H9 (cell line): ENCODE results near the gene C12orf50. TPM values are rescaled to one million over a fixed set of nuclear protein-coding genes. Genes with fewer than 3 reads are reported as not detected.

Source experiments
- DNase-seq: peaks from one replicate; pipeline ENCODE4 v3.0.0-alpha.2; 2017
- H2AFZ ChIP-seq: one replicate; pipeline ENCODE4 v1.6.1; 2013; ENCODE audit warnings: mild to moderate bottlenecking, low read length, control low read depth, moderate library complexity
- H2AK5ac ChIP-seq: 2 replicates; pipeline ENCODE4 v1.6.1; 2013; ENCODE audit warnings: low read length, control low read depth, mixed read lengths; ENCODE audit not compliant: insufficient read length
- H2BK120ac ChIP-seq: one replicate; pipeline ENCODE4 v1.6.1; 2013; ENCODE audit warnings: low read depth, mild to moderate bottlenecking, low read length, control low read depth, inconsistent platforms; ENCODE audit not compliant: poor library complexity, severe bottlenecking
- H2BK12ac ChIP-seq: 2 replicates; pipeline ENCODE4 v1.6.1; 2013; ENCODE audit warnings: low read length, control low read depth, mixed read lengths, low read depth; ENCODE audit not compliant: insufficient read length
- H2BK15ac ChIP-seq: 2 replicates; pipeline ENCODE4 v1.6.1; 2013; ENCODE audit warnings: low read depth, low read length, control low read depth
- H2BK20ac ChIP-seq: one replicate; pipeline ENCODE4 v1.6.1; 2013; ENCODE audit warnings: low read depth, mild to moderate bottlenecking, low read length, control low read depth, inconsistent platforms; ENCODE audit not compliant: poor library complexity, severe bottlenecking
- H2BK5ac ChIP-seq: 2 replicates; pipeline ENCODE4 v1.6.1; 2013; ENCODE audit warnings: low read length, control low read depth, mixed read lengths; ENCODE audit not compliant: insufficient read length
- H3K14ac ChIP-seq: 2 replicates; pipeline ENCODE4 v1.6.1; 2013; ENCODE audit warnings: low read length, control low read depth; ENCODE audit not compliant: insufficient read depth
- H3K18ac ChIP-seq: 2 replicates; pipeline ENCODE4 v1.6.1; 2013; ENCODE audit warnings: low read depth, mild to moderate bottlenecking, mixed read lengths, low read length, control low read depth; ENCODE audit not compliant: insufficient read length
- H3K23ac ChIP-seq: 2 replicates; pipeline ENCODE4 v1.6.1; 2013; ENCODE audit warnings: low read length, control low read depth, mixed read lengths, low read depth; ENCODE audit not compliant: insufficient read length
- H3K23me2 ChIP-seq: 2 replicates; pipeline ENCODE4 v1.6.1; 2013; ENCODE audit warnings: low read depth, mild to moderate bottlenecking, mixed read lengths, low read length, control low read depth; ENCODE audit not compliant: insufficient read length, poor library complexity, severe bottlenecking
- H3K27ac ChIP-seq: 2 replicates; pipeline ENCODE4 v1.5.1; 2013; ENCODE audit warnings: low read length, control low read depth, mixed read lengths, low read depth; ENCODE audit not compliant: insufficient read length
- H3K27me3 ChIP-seq: 2 replicates; pipeline ENCODE4 v1.6.1; 2013; ENCODE audit warnings: low read length, control low read depth, inconsistent platforms; ENCODE audit not compliant: insufficient read depth
- H3K4ac ChIP-seq: 2 replicates; pipeline ENCODE4 v1.6.1; 2013; ENCODE audit warnings: low read depth, mild to moderate bottlenecking, control low read depth, inconsistent platforms, low read length, moderate library complexity
- H3K4me1 ChIP-seq: 2 replicates; pipeline ENCODE4 v1.6.1; 2013; ENCODE audit warnings: low read length, control low read depth, inconsistent platforms; ENCODE audit not compliant: insufficient read depth
- H3K4me2 ChIP-seq: 2 replicates; pipeline ENCODE4 v1.6.1; 2013; ENCODE audit warnings: low read length, control low read depth, mixed read lengths; ENCODE audit not compliant: insufficient read length, insufficient read depth
- H3K56ac ChIP-seq: 2 replicates; pipeline ENCODE4 v1.6.1; 2013; ENCODE audit warnings: low read depth, mild to moderate bottlenecking, mixed read lengths, low read length, control low read depth; ENCODE audit not compliant: insufficient read length
- H3K79me1 ChIP-seq: 2 replicates; pipeline ENCODE4 v1.6.1; 2013; ENCODE audit warnings: low read depth, mild to moderate bottlenecking, moderate library complexity, low read length, control low read depth, inconsistent platforms; ENCODE audit not compliant: insufficient read depth, poor library complexity, severe bottlenecking
- H3K79me2 ChIP-seq: 2 replicates; pipeline ENCODE4 v1.6.1; 2013; ENCODE audit warnings: low read length, control low read depth, inconsistent platforms; ENCODE audit not compliant: insufficient read depth
- H3K9ac ChIP-seq: 2 replicates; pipeline ENCODE4 v1.6.1; 2013; ENCODE audit warnings: low read length, control low read depth, mixed read lengths; ENCODE audit not compliant: insufficient read length; ENCODE audit errors: extremely low read depth
- H3K9me3 ChIP-seq: one replicate; pipeline ENCODE4 v1.6.1; 2013; ENCODE audit warnings: low read depth, low read length, inconsistent platforms; ENCODE audit not compliant: control insufficient read depth
- H3T11ph ChIP-seq: one replicate; pipeline ENCODE4 v1.6.1; 2013; ENCODE audit warnings: mild to moderate bottlenecking, low read length, control low read depth, inconsistent platforms
- H4K20me1 ChIP-seq: one replicate; pipeline ENCODE4 v1.6.1; 2013; ENCODE audit not compliant: control insufficient read depth, insufficient read length, insufficient read depth
- H4K5ac ChIP-seq: 2 replicates; pipeline ENCODE4 v1.6.1; 2013; ENCODE audit warnings: low read depth, mild to moderate bottlenecking, mixed read lengths, low read length, control low read depth; ENCODE audit not compliant: insufficient read length
- H4K8ac ChIP-seq: replicated peaks from 2 replicates; pipeline ENCODE4 v1.6.1; 2013; ENCODE audit warnings: low read length, control low read depth, mixed read lengths, low read depth; ENCODE audit not compliant: insufficient read length
- H4K91ac ChIP-seq: 2 replicates; pipeline ENCODE4 v1.6.1; 2013; ENCODE audit warnings: low read depth, mild to moderate bottlenecking, moderate library complexity, mixed read lengths, low read length, control low read depth; ENCODE audit not compliant: insufficient read length
- H3K27ac Mint-ChIP-seq, 3 experiments: 2 replicates in 2 of 3; 3 replicates in 1 of 3; pipeline ENCODE4 v1.8.0; 2020 to 2021; ENCODE audit warnings: mixed read lengths in 3 of 3, mild to moderate bottlenecking in 1 of 3, moderate library complexity in 1 of 3
- H3K27me3 Mint-ChIP-seq: 2 replicates; pipeline ENCODE4 v1.8.0; 2021; ENCODE audit warnings: low read depth, mild to moderate bottlenecking, moderate library complexity, mixed read lengths
- H3K36me3 Mint-ChIP-seq, 3 experiments: 2 replicates in 2 of 3; 3 replicates in 1 of 3; pipeline ENCODE4 v1.8.0; 2020 to 2021; ENCODE audit warnings: low read depth in 3 of 3, mixed read lengths in 3 of 3; ENCODE audit not compliant: insufficient read depth in 1 of 3
- H3K4me1 Mint-ChIP-seq, 2 experiments: 2 replicates each; pipeline ENCODE4 v1.8.0; 2020; ENCODE audit warnings: mixed read lengths in 2 of 2
- H3K4me3 Mint-ChIP-seq, 2 experiments: 2 replicates in 1 of 2; 3 replicates in 1 of 2; pipeline ENCODE4 v1.8.0; 2020 to 2021; ENCODE audit warnings: mild to moderate bottlenecking in 2 of 2, mixed read lengths in 2 of 2, moderate library complexity in 1 of 2
- H3K9me3 Mint-ChIP-seq, 2 experiments: 2 replicates in 1 of 2; 3 replicates in 1 of 2; pipeline ENCODE4 v1.8.0; 2020; ENCODE audit warnings: mild to moderate bottlenecking in 2 of 2, mixed read lengths in 2 of 2, moderate library complexity in 1 of 2
- WGBS: extraction: QIAGEN DNeasy Blood & Tissue Kit; methylation state at CpG from one replicate; pipeline ENCODE4 v1.1.7; 2013; ENCODE audit warnings: missing lambda C conversion rate, low lambda C conversion rate, mixed read lengths; ENCODE audit not compliant: insufficient read length; ENCODE audit errors: extremely low coverage; 5-methylcytosine and 5-hydroxymethylcytosine counted together
- total RNA-seq: library from RNA; stranded (reverse); gene quantifications from 2 replicates; pipeline ENCODE4 v1.2.1, GENCODE V29; 2021
- TF ChIP-seq, protein P1 (sequence below): fragments of 200-600 bp; sonication (generic); conservative IDR thresholded peaks from 3 replicates; pipeline ENCODE4 v1.8.0; 2021; ENCODE audit warnings: antibody characterized with exemption, mild to moderate bottlenecking

Gene C12orf50
- total RNA-seq, 1 experiment from 2014 or later = 0.17 TPM

DNA sequence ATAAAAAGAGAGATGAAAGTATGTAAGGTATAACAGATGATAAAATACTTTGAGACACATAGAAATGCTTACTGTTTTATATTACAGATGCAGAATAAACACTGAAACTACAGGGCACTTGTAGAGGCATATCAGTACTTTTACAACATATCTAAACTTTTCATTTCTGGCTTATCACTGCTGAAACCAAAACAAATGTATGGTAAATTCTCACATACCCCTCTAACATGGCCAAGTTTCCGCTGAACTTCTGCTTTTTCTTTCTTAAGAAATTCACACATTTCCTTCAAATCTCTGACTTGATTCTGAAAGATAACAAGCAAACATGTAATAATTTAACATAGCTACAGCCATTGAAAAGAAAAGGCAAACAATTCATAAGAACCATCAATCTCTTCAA is 33.3 kb upstream of the C12orf50 start:
- Histone ChIP-seq H3K18ac (no peak overlapping the region), H2BK12ac (no peak overlapping the region), H3K56ac (no peak overlapping the region), H2BK120ac (no peak overlapping the region), H2AK5ac (no peak overlapping the region), H3K27me3 (no peaks in the 10 kb centered on the region), H3K9ac (no peak overlapping the region), H3T11ph (no peak overlapping the region), H3K4me2 (no peak overlapping the region), H4K5ac (no peak overlapping the region), H3K14ac (no peak overlapping the region), H3K79me2 (no peaks in the 10 kb centered on the region), H2BK15ac (no peak overlapping the region), H3K23me2 (no peaks in the 10 kb centered on the region), H3K4ac (no peak overlapping the region), H3K4me1 (no peaks in the 10 kb centered on the region), H3K23ac (no peak overlapping the region), H3K27ac (no peak overlapping the region), H3K9me3 (no peaks in the 10 kb centered on the region), H4K8ac (no peak overlapping the region), H2BK5ac (no peak overlapping the region), H3K79me1 (no peaks in the 10 kb centered on the region), H4K91ac (no peak overlapping the region), H2BK20ac (no peak overlapping the region), H2AFZ (no peak overlapping the region), H4K20me1 (no peaks in the 10 kb centered on the region)
- H3K9me3 Mint-ChIP-seq = no peaks in the 10 kb centered on the region
- H3K27me3 Mint-ChIP-seq = no peaks in the 10 kb centered on the region
- peaks cover 0 to 8% (median 7%) of the 10 kb centered on the region in 3 experiments; a peak in 3 of 7 replicates for H3K36me3 Mint-ChIP-seq
- TF ChIP-seq, protein P1, sequence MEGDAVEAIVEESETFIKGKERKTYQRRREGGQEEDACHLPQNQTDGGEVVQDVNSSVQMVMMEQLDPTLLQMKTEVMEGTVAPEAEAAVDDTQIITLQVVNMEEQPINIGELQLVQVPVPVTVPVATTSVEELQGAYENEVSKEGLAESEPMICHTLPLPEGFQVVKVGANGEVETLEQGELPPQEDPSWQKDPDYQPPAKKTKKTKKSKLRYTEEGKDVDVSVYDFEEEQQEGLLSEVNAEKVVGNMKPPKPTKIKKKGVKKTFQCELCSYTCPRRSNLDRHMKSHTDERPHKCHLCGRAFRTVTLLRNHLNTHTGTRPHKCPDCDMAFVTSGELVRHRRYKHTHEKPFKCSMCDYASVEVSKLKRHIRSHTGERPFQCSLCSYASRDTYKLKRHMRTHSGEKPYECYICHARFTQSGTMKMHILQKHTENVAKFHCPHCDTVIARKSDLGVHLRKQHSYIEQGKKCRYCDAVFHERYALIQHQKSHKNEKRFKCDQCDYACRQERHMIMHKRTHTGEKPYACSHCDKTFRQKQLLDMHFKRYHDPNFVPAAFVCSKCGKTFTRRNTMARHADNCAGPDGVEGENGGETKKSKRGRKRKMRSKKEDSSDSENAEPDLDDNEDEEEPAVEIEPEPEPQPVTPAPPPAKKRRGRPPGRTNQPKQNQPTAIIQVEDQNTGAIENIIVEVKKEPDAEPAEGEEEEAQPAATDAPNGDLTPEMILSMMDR = no peak
- no peak overlapping the region for H3K4me3 Mint-ChIP-seq
- H3K4me1 Mint-ChIP-seq = no peaks in the 10 kb centered on the region
- H3K27ac Mint-ChIP-seq = no peak overlapping the region
- no CpG with 5 or more reads among the region's 1 CpG for WGBS
- DNase-seq = no peak
